ENCODE measurements around the gene TPO.

GRCh38 chr2:1394709-1395408, 18.4 kb upstream of the TPO start:
- TF ChIP-seq EZH2 (IDR thresholded peaks at IDR 0.05; ENCODE audit: borderline replicate concordance, low read length) = no peak
- TF ChIP-seq CTCF (conservative IDR thresholded peaks at IDR 0.05 in 1 of 2, IDR thresholded peaks at IDR 0.05 in 1 of 2; ENCODE audit: extremely low read depth in 1 of 2, insufficient read depth in 1 of 2, low read depth in 1 of 2, low read length in 2 of 2) = no peak

All from mammary epithelial cell (primary cell).